ENCODE results near the gene BRINP3.
"Not testable (repeated sequence)": the region's sequence is repeated elsewhere in the genome, so short reads cannot be mapped to it uniquely, and the experiment has no call there.

Gene BRINP3

GRCh38 chr1:190179817-190180216 is 297.8 kb downstream of the BRINP3 start:
- no peak for DNase-seq (ENCODE audit: low spot score)

- DNase-seq (ENCODE audit: low spot score): no peak
These were observed 298.8 kb downstream of the BRINP3 start for GRCh38 chr1:190178827-190179226.

GRCh38 chr1:190177555-190177954 is 300.1 kb downstream of the BRINP3 start:
- DNase-seq (ENCODE audit: low spot score): no peak

- DNase-seq (ENCODE audit: low spot score): no peak
These were observed 300.9 kb downstream of the BRINP3 start for GRCh38 chr1:190176776-190177175.

GRCh38 chr1:190175320-190175719 is 302.3 kb downstream of the BRINP3 start:
- no peak for DNase-seq (ENCODE audit: low spot score)

- DNase-seq (ENCODE audit: low spot score): no peak
These were observed 304.8 kb downstream of the BRINP3 start for GRCh38 chr1:190172651-190173430.

GRCh38 chr1:190170321-190170720 is 307.3 kb downstream of the BRINP3 start:
- DNase-seq (ENCODE audit: low spot score): no peak

GRCh38 chr1:190169311-190170067 is 308.2 kb downstream of the BRINP3 start:
- DNase-seq (ENCODE audit: low spot score): no peak

- DNase-seq (ENCODE audit: low spot score): no peak
These were observed 308.8 kb downstream of the BRINP3 start for GRCh38 chr1:190168893-190169280.

- no peak for DNase-seq (ENCODE audit: low spot score)
These were observed 309.4 kb downstream of the BRINP3 start for GRCh38 chr1:190168116-190168892.

- no peak for DNase-seq (ENCODE audit: low spot score)
These were observed 318.5 kb downstream of the BRINP3 start for GRCh38 chr1:190159146-190159545.

- no peak for DNase-seq (ENCODE audit: low spot score)
These were observed 322.9 kb downstream of the BRINP3 start for GRCh38 chr1:190154744-190155143.

GRCh38 chr1:190147616-190148015 is 330.0 kb downstream of the BRINP3 start:
- no peak for DNase-seq (ENCODE audit: low spot score)

GRCh38 chr1:190144650-190145049 is 333.0 kb downstream of the BRINP3 start:
- no peak for DNase-seq (ENCODE audit: low spot score)

GRCh38 chr1:190140644-190141043 is 337.0 kb downstream of the BRINP3 start:
- no peak for DNase-seq (ENCODE audit: low spot score)

- DNase-seq (ENCODE audit: low spot score): no peak
These were observed 339.0 kb downstream of the BRINP3 start for GRCh38 chr1:190138702-190139101.

GRCh38 chr1:190138266-190138665 is 339.4 kb downstream of the BRINP3 start:
- no peak for DNase-seq (ENCODE audit: low spot score)

GRCh38 chr1:190129366-190129765 is 348.3 kb downstream of the BRINP3 start:
- no peak for DNase-seq (ENCODE audit: low spot score)

GRCh38 chr1:190126728-190127127 is 350.9 kb downstream of the BRINP3 start:
- no peak for DNase-seq (ENCODE audit: low spot score)

GRCh38 chr1:190124068-190124467 is 353.6 kb downstream of the BRINP3 start:
- no peak for DNase-seq (ENCODE audit: low spot score)

GRCh38 chr1:190120564-190120963 is 357.1 kb downstream of the BRINP3 start:
- DNase-seq (ENCODE audit: low spot score): not testable (repeated sequence)

GRCh38 chr1:190119683-190120082 is 358.0 kb downstream of the BRINP3 start:
- no peak for DNase-seq (ENCODE audit: low spot score)

GRCh38 chr1:190116921-190117320 is 360.7 kb downstream of the BRINP3 start:
- no peak for DNase-seq (ENCODE audit: low spot score)

Measured in hepatic stellate cell (primary cell).